Measurements from ENCODE around the gene RNF5. TPM values are rescaled to one million over a fixed set of nuclear protein-coding genes. Genes with fewer than 3 reads are reported as not detected.

The RNF5 gene, protein sequence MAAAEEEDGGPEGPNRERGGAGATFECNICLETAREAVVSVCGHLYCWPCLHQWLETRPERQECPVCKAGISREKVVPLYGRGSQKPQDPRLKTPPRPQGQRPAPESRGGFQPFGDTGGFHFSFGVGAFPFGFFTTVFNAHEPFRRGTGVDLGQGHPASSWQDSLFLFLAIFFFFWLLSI
- total RNA-seq (10 to 100 TPM; 52.0 to 91.1 (median 57.0) TPM), polyA plus RNA-seq (100 to 1,000 TPM; 110 to 122 (median 113) TPM)
- long read RNA-seq, donor 1, partial matches to known transcripts: 2 of 2 reads
- long read RNA-seq, donor 1, other reads (novel, unspliced or antisense): 0 of 2 reads
- long read RNA-seq, donor 2, partial matches to known transcripts: 6 of 6 reads
- long read RNA-seq, donor 2, other reads (novel, unspliced or antisense): 0 of 6 reads

DNA sequence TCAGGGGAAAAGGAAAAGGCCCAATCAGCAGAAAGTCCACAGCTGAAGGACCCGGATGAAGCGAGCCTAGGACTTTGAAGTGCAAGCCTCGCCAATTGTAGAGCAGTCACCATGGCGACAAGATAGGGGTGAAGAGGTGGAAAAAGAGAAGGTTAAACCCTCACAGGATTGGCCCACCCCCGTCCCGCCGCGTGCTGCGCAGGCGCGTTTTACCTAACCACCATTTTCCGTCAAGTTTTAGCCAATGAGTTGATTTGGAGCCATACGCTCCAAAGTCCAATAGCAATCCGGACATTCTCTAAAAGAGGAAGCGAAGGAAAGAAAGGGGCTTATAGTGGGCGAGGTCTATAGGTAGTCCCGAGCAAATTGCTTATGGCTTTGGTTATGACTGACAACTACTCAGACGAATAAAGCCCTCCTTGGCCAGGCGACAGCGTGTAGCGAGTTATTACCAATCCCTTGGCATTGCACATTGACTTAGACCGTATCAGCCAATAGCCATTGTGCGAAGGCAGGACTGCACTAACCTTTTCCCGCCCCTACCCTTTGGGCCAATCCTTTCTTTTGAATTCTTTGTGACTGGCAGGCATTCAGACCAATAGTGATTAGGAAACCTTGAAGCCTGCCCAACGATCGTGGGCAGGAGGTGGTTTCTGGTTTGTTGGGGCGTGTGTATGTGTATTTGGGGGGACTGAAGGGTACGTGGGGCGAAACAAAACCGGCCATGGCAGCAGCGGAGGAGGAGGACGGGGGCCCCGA is at the start of gene RNF5:
TSS of gene RNF5 (plus strand) at position 618 of the 759 bp plus-strand sequence. CDS start at position 725, 107 bp downstream.
- H3K27ac ChIP-seq: peak within 1 kb of the TSS; percentile 87
- intact Hi-C loops (cut with DNase I): loop anchor here (2.0 to 5.0 kb wide), 2 partner anchors 49 to 51 kb away; partner anchors contain the start of gene ATF6B (in 2 of the 2)
- H3K36me3 ChIP-seq (ENCODE audit: insufficient read depth in 1 of 2, low read depth in 1 of 2): peaks cover 0 to 30% of the 10 kb centered on the region in 2 donors
- no peaks in the 10 kb centered on the region for H3K27me3 ChIP-seq (ENCODE audit: insufficient read depth in 3 of 3, low read length in 2 of 3)
- 0 to 1% (median 1%) methylated on average over 33 of the region's 33 CpGs for WGBS, 3 donors
- H3K4me1 ChIP-seq: peaks cover 38% of the 10 kb centered on the region
- ATAC-seq (peak; percentile 86 to 88 (median 87)), DNase-seq (peak; percentile 93 to 94)
- H3K9me3 ChIP-seq: no peaks in the 10 kb centered on the region
- H3K4me3 ChIP-seq: peak within 1 kb of the TSS; percentile 92
- TF ChIP-seq, protein P1, sequence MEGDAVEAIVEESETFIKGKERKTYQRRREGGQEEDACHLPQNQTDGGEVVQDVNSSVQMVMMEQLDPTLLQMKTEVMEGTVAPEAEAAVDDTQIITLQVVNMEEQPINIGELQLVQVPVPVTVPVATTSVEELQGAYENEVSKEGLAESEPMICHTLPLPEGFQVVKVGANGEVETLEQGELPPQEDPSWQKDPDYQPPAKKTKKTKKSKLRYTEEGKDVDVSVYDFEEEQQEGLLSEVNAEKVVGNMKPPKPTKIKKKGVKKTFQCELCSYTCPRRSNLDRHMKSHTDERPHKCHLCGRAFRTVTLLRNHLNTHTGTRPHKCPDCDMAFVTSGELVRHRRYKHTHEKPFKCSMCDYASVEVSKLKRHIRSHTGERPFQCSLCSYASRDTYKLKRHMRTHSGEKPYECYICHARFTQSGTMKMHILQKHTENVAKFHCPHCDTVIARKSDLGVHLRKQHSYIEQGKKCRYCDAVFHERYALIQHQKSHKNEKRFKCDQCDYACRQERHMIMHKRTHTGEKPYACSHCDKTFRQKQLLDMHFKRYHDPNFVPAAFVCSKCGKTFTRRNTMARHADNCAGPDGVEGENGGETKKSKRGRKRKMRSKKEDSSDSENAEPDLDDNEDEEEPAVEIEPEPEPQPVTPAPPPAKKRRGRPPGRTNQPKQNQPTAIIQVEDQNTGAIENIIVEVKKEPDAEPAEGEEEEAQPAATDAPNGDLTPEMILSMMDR (IDR thresholded peaks at IDR 0.05): no peak

DNA sequence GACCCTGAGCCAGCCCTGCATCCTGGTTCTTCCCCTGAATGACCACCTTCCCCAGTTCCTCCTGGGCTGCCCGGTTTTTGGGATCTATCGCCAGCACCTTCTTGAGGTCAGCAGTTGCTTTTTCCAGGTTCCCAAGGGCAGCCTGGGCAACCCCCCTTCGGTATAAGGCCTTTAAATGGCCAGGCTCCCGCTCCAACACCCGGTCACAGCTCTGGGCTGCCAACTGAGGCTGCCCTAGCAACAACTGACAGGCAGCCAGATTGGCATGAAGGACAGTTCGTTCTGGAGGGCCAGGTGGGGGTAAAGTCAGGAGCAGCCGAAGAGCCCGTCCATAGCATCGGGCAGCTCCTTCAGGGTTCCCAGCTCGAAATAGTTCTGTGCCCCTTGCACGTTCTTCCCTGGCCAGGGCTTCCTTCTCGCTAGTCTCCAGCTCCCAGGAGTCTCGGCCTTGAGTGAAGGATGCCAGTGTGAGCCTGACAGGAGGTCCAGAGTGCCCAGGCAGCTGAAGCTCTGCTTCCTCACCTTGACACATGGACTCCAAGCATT is 49.4 kb upstream of the RNF5 start:
- Histone ChIP-seq H3K4me3 (peak overlapping the region; percentile 95), H3K27ac (peak overlapping the region; percentile 89), H3K36me3 (ENCODE audit: insufficient read depth in 1 of 2, low read depth in 1 of 2) (peaks cover 4 to 35% of the 10 kb centered on the region in 2 donors), H3K4me1 (peaks cover 26% of the 10 kb centered on the region), H3K9me3 (no peaks in the 10 kb centered on the region), H3K27me3 (ENCODE audit: insufficient read depth in 3 of 3, low read length in 2 of 3) (no peaks in the 10 kb centered on the region)
- intact Hi-C loops (cut with DNase I): loop anchor here (2.0 to 5.0 kb wide), 3 partner anchors 48 to 1158 kb away; partner anchors contain the start of genes AGPAT1 (in 2 of the 2), PFDN6 (in 1 of the 2), RNF5 (in 1 of the 2) and WDR46 (in 1 of the 2)
- TF ChIP-seq, protein P1 (IDR thresholded peaks at IDR 0.05): no peak
- DNase-seq (no peak), ATAC-seq (no peak)
- 63 to 74% (median 70%) methylated on average over 13 of the region's 13 CpGs for WGBS, 3 donors

DNA sequence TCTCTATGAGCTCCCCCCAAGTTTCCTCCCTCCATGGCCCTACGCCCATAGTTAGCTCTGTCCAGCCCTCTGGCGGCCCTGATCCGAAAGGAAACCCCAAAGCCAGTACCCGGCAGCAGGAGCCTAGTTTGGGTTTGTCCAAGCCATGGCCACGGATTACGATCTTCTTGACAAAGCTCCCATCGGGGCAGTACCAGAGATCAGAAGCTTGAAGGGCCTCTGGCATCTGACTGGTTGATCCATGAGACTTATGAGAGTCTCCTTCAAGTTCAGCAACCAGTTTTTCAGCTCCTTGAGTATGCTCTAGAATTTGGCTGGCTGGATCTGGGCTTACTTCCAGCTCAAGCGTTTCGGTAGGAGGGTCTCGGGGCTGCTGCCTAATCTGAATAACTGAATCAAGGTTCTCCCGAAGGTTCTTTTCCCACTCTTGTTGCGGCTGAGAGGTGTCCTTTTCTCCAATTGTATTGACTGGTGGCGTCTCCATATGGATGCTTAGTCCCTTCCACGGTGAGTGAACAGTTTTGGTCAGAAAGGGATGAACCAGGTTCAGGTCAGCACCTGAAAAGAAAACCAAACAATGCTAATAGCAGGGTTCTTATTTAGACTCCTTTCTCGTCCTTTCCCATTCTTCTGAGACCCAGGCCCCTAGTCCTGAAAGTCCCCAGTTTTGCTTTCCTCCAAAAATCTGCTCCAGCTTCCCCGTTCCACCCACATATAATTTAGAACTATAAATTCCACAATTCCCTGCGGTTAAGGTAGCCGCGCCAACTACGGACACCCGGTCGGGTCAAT is 48.7 kb upstream of the RNF5 start:
- peak overlapping the region; percentile 95 for H3K4me3 ChIP-seq
- TF ChIP-seq, protein P1 (IDR thresholded peaks at IDR 0.05): no peak
- peaks cover under 1 to 28% of the 10 kb centered on the region in 2 donors for H3K36me3 ChIP-seq (ENCODE audit: insufficient read depth in 1 of 2, low read depth in 1 of 2)
- H3K27ac ChIP-seq: peak overlapping the region; percentile 89
- peak in 3 of 4 donors; percentile 49 to 69 (median 51) for ATAC-seq
- peak in 1 of 2 donors; percentile 10 for DNase-seq
- peaks cover 26% of the 10 kb centered on the region for H3K4me1 ChIP-seq
- no peaks in the 10 kb centered on the region for H3K9me3 ChIP-seq
- no peaks in the 10 kb centered on the region for H3K27me3 ChIP-seq (ENCODE audit: insufficient read depth in 3 of 3, low read length in 2 of 3)
- WGBS, 3 donors: 26 to 32% (median 27%) methylated on average over 22 of the region's 22 CpGs
- intact Hi-C loops (cut with DNase I): loop anchor here (2.0 to 5.0 kb wide), 3 partner anchors 47 to 1158 kb away; partner anchors contain the start of genes AGPAT1 (in 2 of the 2), PFDN6 (in 1 of the 2), RNF5 (in 1 of the 2) and WDR46 (in 1 of the 2)

DNA sequence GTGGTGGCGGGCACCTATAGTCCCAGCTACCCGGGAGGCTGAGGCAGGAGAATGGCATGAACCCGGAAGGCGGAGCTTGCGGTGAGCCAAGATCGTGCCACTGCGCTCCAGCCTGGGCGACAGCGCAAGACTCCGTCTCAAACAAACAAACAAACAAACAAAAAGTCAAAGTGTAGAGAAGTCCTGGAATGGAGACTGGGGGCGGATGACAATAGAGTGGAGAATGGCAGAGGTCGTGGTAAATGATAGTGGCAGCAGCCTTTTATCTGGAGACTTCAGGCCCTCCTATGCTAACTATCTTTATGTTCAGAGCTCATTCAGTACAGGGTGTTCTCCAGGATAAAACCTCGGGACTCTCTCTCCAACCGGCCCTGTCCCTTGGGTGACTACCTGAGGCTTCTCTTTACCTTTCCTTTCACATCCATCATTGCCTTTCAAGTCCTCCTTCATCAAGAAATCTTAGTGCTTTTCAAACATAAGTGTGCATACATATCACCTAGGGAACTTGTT is 46.7 kb upstream of the RNF5 start:
- Histone ChIP-seq H3K27me3 (ENCODE audit: insufficient read depth in 3 of 3, low read length in 2 of 3) (no peaks in the 10 kb centered on the region), H3K4me1 (peaks cover 22% of the 10 kb centered on the region), H3K36me3 (ENCODE audit: insufficient read depth in 1 of 2, low read depth in 1 of 2) (peaks cover 0 to 8% of the 10 kb centered on the region in 2 donors), H3K27ac (no peak overlapping the region), H3K9me3 (no peaks in the 10 kb centered on the region), H3K4me3 (no peak overlapping the region)
- WGBS, 3 donors: 90 to 92% (median 90%) methylated on average over 14 of the region's 14 CpGs
- DNase-seq (peak in 1 of 2 donors; percentile 33), ATAC-seq (no peak)
- TF ChIP-seq, protein P1 (IDR thresholded peaks at IDR 0.05): no peak
- intact Hi-C loops (cut with DNase I): no loop called here
